Osteoblast (primary cell): Measurements from ENCODE around the gene POLRMT. TPM values are rescaled to one million over a fixed set of nuclear protein-coding genes. Genes with fewer than 3 reads are reported as not detected.

Source experiments
- DNase-seq: peaks from one replicate; pipeline ENCODE4 v3.0.0; 2011; ENCODE audit warnings: low spot score, mixed read lengths; ENCODE audit not compliant: insufficient read length; ENCODE audit errors: missing footprints
- H2AFZ ChIP-seq: 2 replicates; pipeline ENCODE4 v1.6.0; 2011; ENCODE audit warnings: mild to moderate bottlenecking, low read length
- H3K27ac ChIP-seq: 2 replicates; pipeline ENCODE4 v1.5.1; 2011; ENCODE audit warnings: mild to moderate bottlenecking, low read depth, low read length, moderate library complexity
- H3K27me3 ChIP-seq: 2 replicates; pipeline ENCODE4 v1.6.0; 2012; ENCODE audit warnings: mild to moderate bottlenecking, control low read depth, inconsistent platforms, low read length, moderate library complexity; ENCODE audit not compliant: insufficient read depth
- H3K36me3 ChIP-seq: 2 replicates; pipeline ENCODE4 v1.5.1; 2011; ENCODE audit warnings: mild to moderate bottlenecking, low read length, control low read depth, moderate library complexity; ENCODE audit not compliant: insufficient read depth
- H3K4me1 ChIP-seq: 2 replicates; pipeline ENCODE4 v1.5.1; 2011; ENCODE audit warnings: mild to moderate bottlenecking, low read length, control low read depth, moderate library complexity; ENCODE audit not compliant: insufficient read depth
- H3K4me2 ChIP-seq: 2 replicates; pipeline ENCODE4 v1.6.0; 2011; ENCODE audit warnings: mild to moderate bottlenecking, low read length; ENCODE audit not compliant: insufficient read depth
- H3K4me3 ChIP-seq: fragments of 200-600 bp; sonication (generic); 3 replicates; pipeline ENCODE4 v1.5.1; 2012; ENCODE audit warnings: mild to moderate bottlenecking, low read length, inconsistent platforms; ENCODE audit not compliant: insufficient read depth
- H3K79me2 ChIP-seq: 2 replicates; pipeline ENCODE4 v1.6.0; 2012; ENCODE audit warnings: mild to moderate bottlenecking, low read length, control low read depth, inconsistent platforms; ENCODE audit not compliant: insufficient read depth
- H3K9me3 ChIP-seq: 2 replicates; pipeline ENCODE4 v1.5.1; 2011; ENCODE audit warnings: low read depth, low read length, control low read depth
- H4K20me1 ChIP-seq: 2 replicates; pipeline ENCODE4 v1.6.0; 2012; ENCODE audit warnings: mild to moderate bottlenecking, low read length, control low read depth; ENCODE audit not compliant: insufficient read depth
- total RNA-seq: library from RNA; depleted of rRNA; stranded (reverse); fragments of >200 nt; gene quantifications from 2 replicates; pipeline ENCODE4 v1.2.3, GENCODE V29; 2012
- TF ChIP-seq, protein P1 (sequence below): IDR thresholded peaks from 2 replicates; pipeline ENCODE4 v1.5.1; 2011; ENCODE audit warnings: mild to moderate bottlenecking, low read depth, low read length, moderate library complexity; ENCODE audit errors: extremely low read depth

The POLRMT gene
- total RNA-seq, 1 donor, result 16.6 TPM

DNA sequence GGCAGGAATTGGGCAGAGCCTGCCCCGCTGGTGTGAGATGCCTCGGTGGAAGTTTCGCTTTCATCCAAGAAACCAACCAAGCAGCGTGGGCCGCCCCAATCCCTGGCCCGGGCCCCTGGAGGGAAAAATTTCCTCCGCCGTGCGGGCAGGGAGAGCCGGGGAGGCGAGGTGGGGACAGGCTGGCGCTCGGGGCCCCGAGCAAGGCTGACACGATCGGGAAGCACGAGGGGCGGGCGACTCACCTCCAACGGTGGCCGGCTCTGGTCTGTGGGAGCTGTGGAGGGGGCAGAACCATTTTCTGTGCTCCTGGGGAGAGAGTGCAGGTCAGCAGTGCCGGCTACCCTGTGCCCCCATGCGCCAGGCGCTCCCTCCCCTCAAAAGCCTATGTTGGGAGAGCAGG, 18.7 kb upstream of the POLRMT start:
- no peaks in the 10 kb centered on the region for H3K4me1 ChIP-seq
- no peak overlapping the region for H3K4me2 ChIP-seq
- H3K4me3 ChIP-seq, result no peak overlapping the region
- H2AFZ ChIP-seq, result no peak overlapping the region
- TF ChIP-seq, protein P1, sequence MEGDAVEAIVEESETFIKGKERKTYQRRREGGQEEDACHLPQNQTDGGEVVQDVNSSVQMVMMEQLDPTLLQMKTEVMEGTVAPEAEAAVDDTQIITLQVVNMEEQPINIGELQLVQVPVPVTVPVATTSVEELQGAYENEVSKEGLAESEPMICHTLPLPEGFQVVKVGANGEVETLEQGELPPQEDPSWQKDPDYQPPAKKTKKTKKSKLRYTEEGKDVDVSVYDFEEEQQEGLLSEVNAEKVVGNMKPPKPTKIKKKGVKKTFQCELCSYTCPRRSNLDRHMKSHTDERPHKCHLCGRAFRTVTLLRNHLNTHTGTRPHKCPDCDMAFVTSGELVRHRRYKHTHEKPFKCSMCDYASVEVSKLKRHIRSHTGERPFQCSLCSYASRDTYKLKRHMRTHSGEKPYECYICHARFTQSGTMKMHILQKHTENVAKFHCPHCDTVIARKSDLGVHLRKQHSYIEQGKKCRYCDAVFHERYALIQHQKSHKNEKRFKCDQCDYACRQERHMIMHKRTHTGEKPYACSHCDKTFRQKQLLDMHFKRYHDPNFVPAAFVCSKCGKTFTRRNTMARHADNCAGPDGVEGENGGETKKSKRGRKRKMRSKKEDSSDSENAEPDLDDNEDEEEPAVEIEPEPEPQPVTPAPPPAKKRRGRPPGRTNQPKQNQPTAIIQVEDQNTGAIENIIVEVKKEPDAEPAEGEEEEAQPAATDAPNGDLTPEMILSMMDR, result no peak
- peak; percentile 80 for DNase-seq
- H3K36me3 ChIP-seq, result peaks cover 14% of the 10 kb centered on the region
- H3K27ac ChIP-seq, result no peak overlapping the region
- H3K9me3 ChIP-seq, result no peaks in the 10 kb centered on the region
- H3K79me2 ChIP-seq, result peaks cover 63% of the 10 kb centered on the region
- H3K27me3 ChIP-seq, result no peaks in the 10 kb centered on the region
- H4K20me1 ChIP-seq, result peaks cover 26% of the 10 kb centered on the region

DNA sequence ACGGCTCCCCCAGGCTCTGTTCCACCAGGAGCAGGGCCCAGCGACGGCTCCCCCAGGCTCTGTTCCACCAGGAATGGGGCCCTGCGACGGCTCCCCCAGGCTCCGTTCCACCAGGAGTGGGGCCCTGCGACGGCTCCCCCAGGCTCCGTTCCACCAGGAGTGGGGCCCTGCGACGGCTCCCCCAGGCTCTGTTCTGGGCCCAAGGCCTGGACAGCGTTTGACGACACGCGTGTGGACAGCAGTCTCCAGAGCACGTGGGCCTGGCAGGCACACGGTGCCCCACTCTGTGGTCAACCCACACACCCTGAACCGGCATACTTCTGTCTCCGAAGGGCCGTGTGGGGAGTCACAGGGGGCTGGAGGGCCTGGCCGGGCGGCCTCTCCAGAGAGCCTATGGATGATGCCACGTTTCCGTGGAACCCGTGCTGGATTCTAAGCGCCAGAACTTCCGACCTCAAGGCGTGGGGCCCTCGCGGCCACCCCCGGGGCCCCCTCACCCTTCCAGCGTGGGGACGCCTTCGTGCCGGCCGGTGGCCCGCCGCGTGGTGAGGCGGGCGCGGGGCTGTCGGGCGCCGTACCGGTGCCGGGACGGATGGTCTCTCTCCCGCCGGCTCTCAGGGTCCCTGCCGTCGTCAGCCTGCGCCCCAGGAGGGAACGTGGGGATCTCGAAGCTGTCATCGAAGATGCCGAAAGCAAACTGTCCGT, 17.9 kb upstream of the POLRMT start:
- TF ChIP-seq, protein P1, result no peak
- Histone ChIP-seq H3K4me1 (no peaks in the 10 kb centered on the region), H3K27ac (no peak overlapping the region), H3K4me2 (no peak overlapping the region), H3K79me2 (peaks cover 56% of the 10 kb centered on the region), H3K36me3 (peaks cover 20% of the 10 kb centered on the region), H3K4me3 (no peak overlapping the region), H3K27me3 (no peaks in the 10 kb centered on the region), H3K9me3 (no peaks in the 10 kb centered on the region), H4K20me1 (peaks cover 20% of the 10 kb centered on the region), H2AFZ (no peak overlapping the region)
- peak; percentile 42 for DNase-seq

DNA sequence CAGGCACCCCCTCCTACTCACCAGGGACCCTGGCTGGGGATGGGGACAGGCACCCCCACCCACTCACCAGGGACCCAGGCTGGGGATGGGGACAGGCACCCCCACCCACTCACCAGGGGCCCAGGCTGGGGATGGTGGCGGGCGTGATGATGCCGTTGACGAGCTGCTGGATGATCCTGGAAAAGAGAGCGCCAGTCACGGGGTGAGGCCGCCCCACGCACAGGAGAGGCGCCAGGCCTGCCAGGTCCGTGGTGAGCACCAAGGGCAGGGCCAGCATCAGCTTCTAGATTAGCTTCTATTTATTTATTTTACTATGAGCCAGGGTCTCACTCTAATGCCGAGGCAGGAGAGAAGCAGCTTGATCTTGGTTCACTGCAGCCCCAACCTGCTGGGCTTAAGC, 16.8 kb upstream of the POLRMT start:
- Histone ChIP-seq H3K27me3 (no peaks in the 10 kb centered on the region), H3K9me3 (no peaks in the 10 kb centered on the region), H3K79me2 (peaks cover 44% of the 10 kb centered on the region), H3K36me3 (peaks cover 25% of the 10 kb centered on the region), H3K4me2 (no peak overlapping the region), H4K20me1 (peaks cover 20% of the 10 kb centered on the region), H3K4me3 (no peak overlapping the region), H2AFZ (no peak overlapping the region), H3K27ac (no peak overlapping the region), H3K4me1 (no peaks in the 10 kb centered on the region)
- TF ChIP-seq, protein P1, result no peak
- peak; percentile 73 for DNase-seq

DNA sequence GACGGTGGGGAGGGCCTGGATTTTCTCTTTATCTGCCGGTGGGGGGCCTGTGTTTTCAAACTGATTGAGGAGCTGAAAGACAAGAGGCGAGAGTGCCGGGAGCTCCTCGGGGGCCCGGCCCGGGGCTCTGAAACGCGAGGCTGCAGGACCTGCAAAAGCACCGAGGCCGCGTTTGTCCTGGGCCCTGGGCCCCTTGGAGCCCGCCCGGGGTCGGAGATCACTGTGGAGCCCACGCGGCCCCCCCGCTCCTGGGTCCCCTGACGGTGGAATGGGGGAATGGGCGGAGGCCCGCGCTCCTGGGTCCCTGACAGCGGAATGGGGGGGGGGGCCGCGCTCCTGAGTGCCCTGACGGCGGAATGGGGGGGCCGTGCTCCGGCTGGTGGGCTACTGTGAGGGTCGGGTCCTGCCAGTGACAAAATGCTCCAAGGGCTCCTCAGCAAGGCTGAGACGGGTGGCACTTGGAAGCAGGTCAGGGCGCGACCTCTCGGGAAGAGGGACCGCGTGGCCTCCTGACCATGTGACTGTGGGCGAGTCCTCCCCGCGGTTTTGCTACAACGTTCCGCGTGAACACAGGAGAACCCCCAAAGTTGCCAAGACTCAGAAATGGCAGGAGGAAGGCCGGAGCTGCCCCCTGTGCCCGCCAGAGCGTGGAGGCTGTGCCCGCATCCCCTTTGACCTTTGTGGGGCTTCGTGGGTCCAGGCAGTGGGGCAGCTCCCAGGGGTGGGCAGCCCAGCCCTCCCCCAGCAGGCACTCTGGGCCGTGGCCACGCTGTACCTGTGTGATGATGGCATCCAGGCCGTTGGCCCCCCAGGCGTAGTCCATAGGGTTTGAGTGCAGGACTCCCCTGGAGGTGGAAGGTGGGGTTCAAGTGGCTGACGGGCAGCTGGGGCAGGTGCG, 15.8 kb upstream of the POLRMT start:
- H4K20me1 ChIP-seq, result peaks cover 20% of the 10 kb centered on the region
- H3K4me1 ChIP-seq, result no peaks in the 10 kb centered on the region
- DNase-seq, result peak; percentile 87
- no peak overlapping the region for H3K27ac ChIP-seq
- H3K36me3 ChIP-seq, result peaks cover 25% of the 10 kb centered on the region
- H3K4me3 ChIP-seq, result no peak overlapping the region
- H3K79me2 ChIP-seq, result peaks cover 36% of the 10 kb centered on the region
- H3K9me3 ChIP-seq, result no peaks in the 10 kb centered on the region
- no peak overlapping the region for H3K4me2 ChIP-seq
- no peak overlapping the region for H2AFZ ChIP-seq
- TF ChIP-seq, protein P1, result no peak
- no peaks in the 10 kb centered on the region for H3K27me3 ChIP-seq
